ENCODE results near the gene ZNF626.
"Not testable (repeated sequence)": the region's sequence is repeated elsewhere in the genome, so short reads cannot be mapped to it uniquely, and the experiment has no call there.

Gene ZNF626

DNA sequence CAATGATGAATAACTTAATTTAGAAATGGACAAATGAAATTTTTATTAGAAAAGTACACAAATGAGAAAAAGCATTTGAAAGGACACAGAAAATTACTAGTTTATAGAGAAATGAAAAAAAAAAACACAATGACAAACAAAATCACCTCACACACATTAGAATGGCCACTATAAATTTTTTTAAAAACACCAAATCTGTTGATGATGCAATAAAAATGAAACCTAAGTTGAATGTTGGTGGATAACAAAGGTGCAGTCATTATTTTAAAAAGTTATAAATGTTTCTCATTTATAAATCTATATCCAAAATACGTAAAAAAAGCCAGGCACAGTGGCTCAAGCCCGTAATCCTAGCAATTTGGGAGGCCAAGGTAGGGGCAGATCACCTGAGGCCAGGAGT is 20.8 kb downstream of the ZNF626 start:
- no peak overlapping the region for H3K4me3 ChIP-seq (ENCODE audit: low read length)
- no peak for DNase-seq (ENCODE audit: low read depth)
- TF ChIP-seq, protein P1, sequence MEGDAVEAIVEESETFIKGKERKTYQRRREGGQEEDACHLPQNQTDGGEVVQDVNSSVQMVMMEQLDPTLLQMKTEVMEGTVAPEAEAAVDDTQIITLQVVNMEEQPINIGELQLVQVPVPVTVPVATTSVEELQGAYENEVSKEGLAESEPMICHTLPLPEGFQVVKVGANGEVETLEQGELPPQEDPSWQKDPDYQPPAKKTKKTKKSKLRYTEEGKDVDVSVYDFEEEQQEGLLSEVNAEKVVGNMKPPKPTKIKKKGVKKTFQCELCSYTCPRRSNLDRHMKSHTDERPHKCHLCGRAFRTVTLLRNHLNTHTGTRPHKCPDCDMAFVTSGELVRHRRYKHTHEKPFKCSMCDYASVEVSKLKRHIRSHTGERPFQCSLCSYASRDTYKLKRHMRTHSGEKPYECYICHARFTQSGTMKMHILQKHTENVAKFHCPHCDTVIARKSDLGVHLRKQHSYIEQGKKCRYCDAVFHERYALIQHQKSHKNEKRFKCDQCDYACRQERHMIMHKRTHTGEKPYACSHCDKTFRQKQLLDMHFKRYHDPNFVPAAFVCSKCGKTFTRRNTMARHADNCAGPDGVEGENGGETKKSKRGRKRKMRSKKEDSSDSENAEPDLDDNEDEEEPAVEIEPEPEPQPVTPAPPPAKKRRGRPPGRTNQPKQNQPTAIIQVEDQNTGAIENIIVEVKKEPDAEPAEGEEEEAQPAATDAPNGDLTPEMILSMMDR (conservative IDR thresholded peaks at IDR 0.05; ENCODE audit: low read depth, low read length), result no peak

DNA sequence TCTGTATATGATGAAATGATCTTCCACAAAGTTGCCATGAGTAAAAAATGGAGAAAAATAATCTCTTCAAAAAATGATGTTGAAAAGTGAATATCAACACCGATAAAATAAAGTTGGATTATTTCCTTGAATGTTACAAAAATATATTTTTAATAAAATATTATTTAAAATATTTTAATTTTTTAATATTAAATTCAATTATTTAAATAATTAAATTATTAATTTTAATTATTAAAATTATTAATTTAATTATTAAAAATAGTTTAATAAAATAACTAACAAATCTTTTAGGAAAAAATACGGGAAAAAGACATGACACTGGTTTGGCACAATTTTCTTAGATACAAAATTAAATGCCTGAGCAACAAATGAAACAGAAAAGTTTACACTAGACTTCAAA is 21.3 kb downstream of the ZNF626 start:
- no peak for DNase-seq (ENCODE audit: low read depth)
- TF ChIP-seq, protein P1 (conservative IDR thresholded peaks at IDR 0.05; ENCODE audit: low read depth, low read length), result no peak
- H3K4me3 ChIP-seq (ENCODE audit: low read length), result no peak overlapping the region

DNA sequence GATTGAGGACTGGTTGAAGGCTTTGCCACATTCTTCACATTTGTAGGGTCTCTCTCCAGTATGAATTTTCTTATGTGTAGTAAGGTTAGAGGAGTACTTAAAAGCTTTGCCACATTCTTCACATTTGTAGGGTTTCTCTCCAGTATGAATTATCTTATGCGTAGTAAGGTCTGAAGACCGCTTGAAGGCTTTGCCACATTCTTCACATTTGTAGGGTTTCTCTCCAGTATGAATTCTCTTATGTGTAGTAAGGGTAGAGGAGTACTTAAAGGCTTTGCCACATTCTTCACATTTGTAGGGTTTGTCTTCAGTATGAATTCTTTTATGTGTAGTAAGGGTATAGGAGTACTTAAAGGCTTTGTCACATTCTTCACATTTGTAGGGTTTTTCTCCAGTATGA is 36.8 kb downstream of the ZNF626 start:
- H3K4me3 ChIP-seq (ENCODE audit: low read length); DNase-seq (ENCODE audit: low read depth): not testable (repeated sequence)

DNA sequence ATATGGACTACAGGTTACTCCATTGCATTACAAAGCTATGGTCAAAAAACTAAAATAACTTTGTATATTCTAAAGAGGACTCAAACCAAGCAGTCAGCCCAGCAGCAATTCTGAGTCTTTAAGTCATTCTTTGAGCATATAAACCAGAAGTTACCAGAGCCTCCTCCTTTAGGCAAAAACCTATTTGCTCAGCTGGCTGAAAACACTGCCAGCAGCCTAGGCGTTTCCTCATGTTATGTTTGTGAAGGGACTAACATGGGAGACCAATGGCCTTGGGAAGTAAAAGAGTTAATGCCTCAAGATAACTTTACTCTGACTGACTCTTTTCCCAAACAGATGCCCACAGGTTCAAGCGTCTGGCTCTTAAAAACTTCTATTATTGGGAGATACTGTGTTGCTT is 45.3 kb downstream of the ZNF626 start:
- TF ChIP-seq, protein P1 (conservative IDR thresholded peaks at IDR 0.05; ENCODE audit: low read depth, low read length), result no peak
- DNase-seq (ENCODE audit: low read depth), result no peak
- H3K4me3 ChIP-seq (ENCODE audit: low read length), result no peak overlapping the region

DNA sequence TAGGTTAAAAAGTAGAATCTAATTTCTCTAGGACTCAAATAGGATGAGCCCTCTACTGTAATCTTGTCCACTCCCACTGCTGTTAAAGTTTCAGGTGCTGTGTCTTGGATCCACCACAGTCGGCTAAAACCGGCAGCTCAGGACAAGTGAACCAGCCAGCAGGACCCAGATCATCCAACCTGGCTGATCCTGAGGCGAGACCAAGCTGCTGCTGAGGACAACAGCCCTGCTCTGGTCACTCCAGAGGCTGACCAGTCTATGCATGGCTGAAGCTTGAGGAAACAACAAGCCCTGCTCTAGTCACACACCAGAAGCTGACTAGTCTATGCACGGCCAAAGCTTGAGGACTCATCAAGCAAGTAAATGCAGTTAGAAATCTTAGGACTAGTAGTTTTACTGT is 46.4 kb downstream of the ZNF626 start:
- not testable (repeated sequence) for DNase-seq (ENCODE audit: low read depth); H3K4me3 ChIP-seq (ENCODE audit: low read length)

DNA sequence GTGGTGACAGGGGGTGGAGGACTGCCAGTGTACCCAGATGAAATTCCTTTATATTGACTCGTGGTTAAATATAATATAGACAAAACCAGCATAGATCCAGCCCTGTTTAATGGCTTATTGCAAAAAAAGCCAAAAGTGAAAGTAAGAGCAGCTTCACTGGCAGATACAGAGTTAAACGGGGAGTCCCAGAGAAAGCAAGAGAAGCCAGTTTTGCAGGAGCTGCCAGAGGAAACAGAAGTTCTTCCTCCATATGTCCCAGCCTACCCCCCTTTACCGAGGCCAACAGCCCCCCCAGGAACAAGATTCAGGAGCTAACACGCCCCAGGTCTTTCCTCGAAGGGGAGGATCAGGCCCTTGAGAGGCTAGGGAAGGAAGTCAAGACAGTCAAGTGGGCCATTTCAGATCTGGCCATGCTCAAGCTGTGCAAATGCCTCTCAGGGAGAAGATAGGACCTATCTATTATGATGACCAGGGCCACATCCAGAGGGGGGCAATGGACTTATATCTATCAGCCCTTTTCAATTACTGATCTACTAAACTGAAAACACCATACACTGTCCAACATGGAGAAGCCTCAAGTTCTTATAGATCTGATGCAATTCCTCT is 48.6 kb downstream of the ZNF626 start:
- TF ChIP-seq, protein P1 (conservative IDR thresholded peaks at IDR 0.05; ENCODE audit: low read depth, low read length), result no peak
- no peak overlapping the region for H3K4me3 ChIP-seq (ENCODE audit: low read length)
- DNase-seq (ENCODE audit: low read depth), result no peak

DNA sequence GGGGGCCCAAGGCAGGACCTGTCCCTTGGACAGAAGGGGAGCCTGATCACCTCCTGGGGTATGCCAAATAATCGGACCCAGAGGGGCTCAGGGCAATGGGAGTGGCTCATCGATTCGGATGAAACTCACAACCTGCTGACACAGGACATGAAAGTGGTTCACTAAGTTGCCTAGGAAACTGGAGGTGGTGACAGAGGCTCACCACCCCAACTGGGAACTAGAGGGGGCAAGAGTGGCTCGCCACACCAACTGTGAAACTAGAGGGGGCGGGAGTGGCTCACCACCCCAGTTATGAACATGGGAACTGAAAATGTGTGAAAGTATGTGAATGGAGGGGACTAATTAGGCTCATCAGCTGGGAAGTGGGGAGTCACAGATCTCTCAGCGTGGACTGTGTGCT is 49.5 kb downstream of the ZNF626 start:
- DNase-seq (ENCODE audit: low read depth), result no peak
- TF ChIP-seq, protein P1 (conservative IDR thresholded peaks at IDR 0.05; ENCODE audit: low read depth, low read length), result no peak
- no peak overlapping the region for H3K4me3 ChIP-seq (ENCODE audit: low read length)

DNA sequence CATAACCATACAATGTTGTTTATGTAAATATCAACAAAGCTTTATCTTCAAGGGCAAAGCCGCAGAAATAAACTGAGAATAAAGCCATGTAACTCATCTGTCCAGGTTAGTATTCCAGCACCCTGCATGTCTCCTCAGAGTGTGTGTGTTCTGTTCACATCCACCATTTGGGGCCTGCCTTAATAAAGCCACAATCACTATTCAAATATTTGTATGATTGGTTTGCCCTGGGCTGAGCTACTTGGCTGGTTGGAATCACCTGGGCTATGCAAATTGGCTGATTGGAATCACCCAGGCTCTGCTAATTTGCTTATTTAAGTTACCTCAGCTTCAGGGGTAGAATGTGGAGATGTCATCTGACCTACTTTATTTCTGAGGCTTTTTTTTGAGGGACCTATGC is 53.4 kb downstream of the ZNF626 start:
- TF ChIP-seq, protein P1 (conservative IDR thresholded peaks at IDR 0.05; ENCODE audit: low read depth, low read length), result no peak
- no peak for DNase-seq (ENCODE audit: low read depth)
- no peak overlapping the region for H3K4me3 ChIP-seq (ENCODE audit: low read length)

Measured in retinal pigment epithelial cell (primary cell).